ENCODE measurements around the gene NCOA1.
"Not testable (repeated sequence)": the region's sequence is repeated elsewhere in the genome, so short reads cannot be mapped to it uniquely, and the experiment has no call there.

Gene NCOA1

GRCh38 chr2:24579053-24579803, 88.2 kb downstream of the NCOA1 start:
- H3K27me3 ChIP-seq, result no peaks in the 10 kb centered on the region
- H3K4me1 ChIP-seq, result peaks cover 0 to 25% (median 4%) of the 10 kb centered on the region in 4 donors
- intact Hi-C loops (cut with DNase I; ENCODE audit: low total_unique reads), result loop anchor here (10.0 kb wide), 1 partner anchor 704 kb away; no protein-coding TSS in a partner anchor
- no peaks in the 10 kb centered on the region for H3K36me3 ChIP-seq
- H3K27ac ChIP-seq, result no peak overlapping the region
- H3K9me3 ChIP-seq, result no peaks in the 10 kb centered on the region
- TF ChIP-seq CTCF (IDR thresholded peaks at IDR 0.05), result no peak
- DNase-seq, result no peak
- H3K4me3 ChIP-seq, result no peak overlapping the region

- intact Hi-C loops (cut with DNase I; ENCODE audit: low total_unique reads), result no loop called here
- TF ChIP-seq CTCF (IDR thresholded peaks at IDR 0.05), result no peak
- no peak overlapping the region for H3K4me3 ChIP-seq
- DNase-seq, result no peak
- no peak overlapping the region for H3K27ac ChIP-seq
- no peaks in the 10 kb centered on the region for H3K27me3 ChIP-seq
- H3K36me3 ChIP-seq, result no peaks in the 10 kb centered on the region
- peaks cover 0 to 25% (median 4%) of the 10 kb centered on the region in 4 donors for H3K4me1 ChIP-seq
- H3K9me3 ChIP-seq, result no peaks in the 10 kb centered on the region
Measured at GRCh38 chr2:24580561-24580960, 89.5 kb downstream of the NCOA1 start.

- H3K4me1 ChIP-seq, result peaks cover 0 to 15% (median 3%) of the 10 kb centered on the region in 4 donors
- H3K36me3 ChIP-seq; H3K9me3 ChIP-seq; H3K27ac ChIP-seq; DNase-seq; H3K27me3 ChIP-seq; H3K4me3 ChIP-seq; intact Hi-C loops (cut with DNase I; ENCODE audit: low total_unique reads): not testable (repeated sequence)
Measured at GRCh38 chr2:24581971-24582370, 90.9 kb downstream of the NCOA1 start.

GRCh38 chr2:24586955-24587354, 95.9 kb downstream of the NCOA1 start:
- Histone ChIP-seq H3K4me1 (peaks cover 0 to 3% (median 0%) of the 10 kb centered on the region in 4 donors), H3K9me3 (no peaks in the 10 kb centered on the region), H3K27ac (no peak overlapping the region), H3K36me3 (peaks cover 0 to 8% (median 0%) of the 10 kb centered on the region in 3 donors), H3K27me3 (no peaks in the 10 kb centered on the region), H3K4me3 (no peak overlapping the region)
- intact Hi-C loops (cut with DNase I; ENCODE audit: low total_unique reads), result no loop called here
- TF ChIP-seq CTCF (IDR thresholded peaks at IDR 0.05), result no peak
- DNase-seq, result no peak

GRCh38 chr2:24588294-24588693, 97.2 kb downstream of the NCOA1 start:
- no peaks in the 10 kb centered on the region for H3K9me3 ChIP-seq
- no peaks in the 10 kb centered on the region for H3K27me3 ChIP-seq
- peaks cover 0 to 3% (median 0%) of the 10 kb centered on the region in 4 donors for H3K4me1 ChIP-seq
- TF ChIP-seq CTCF (IDR thresholded peaks at IDR 0.05), result no peak
- H3K4me3 ChIP-seq, result no peak overlapping the region
- DNase-seq, result no peak
- no peak overlapping the region for H3K27ac ChIP-seq
- intact Hi-C loops (cut with DNase I; ENCODE audit: low total_unique reads), result no loop called here
- H3K36me3 ChIP-seq, result peaks cover 0 to 8% (median 0%) of the 10 kb centered on the region in 3 donors

- H3K4me1 ChIP-seq, result no peaks in the 10 kb centered on the region
- intact Hi-C loops (cut with DNase I; ENCODE audit: low total_unique reads), result no loop called here
- peaks cover 0 to 8% (median 0%) of the 10 kb centered on the region in 3 donors for H3K36me3 ChIP-seq
- no peak for DNase-seq
- H3K27ac ChIP-seq, result no peak overlapping the region
- H3K9me3 ChIP-seq, result no peaks in the 10 kb centered on the region
- H3K4me3 ChIP-seq, result no peak overlapping the region
- TF ChIP-seq CTCF (IDR thresholded peaks at IDR 0.05), result no peak
- H3K27me3 ChIP-seq, result no peaks in the 10 kb centered on the region
Measured at GRCh38 chr2:24592441-24593100, 101.5 kb downstream of the NCOA1 start.

Data from tibial artery (tissue), 4 donors.